ENCODE data around the gene SLC7A14. TPM values are rescaled to one million over a fixed set of nuclear protein-coding genes. Genes with fewer than 3 reads are reported as not detected.

Gene SLC7A14
- total RNA-seq, 5 donors from 2014 or later (not counting 1 experiment from before 2014, with no cell fraction given) = not detected

DNA sequence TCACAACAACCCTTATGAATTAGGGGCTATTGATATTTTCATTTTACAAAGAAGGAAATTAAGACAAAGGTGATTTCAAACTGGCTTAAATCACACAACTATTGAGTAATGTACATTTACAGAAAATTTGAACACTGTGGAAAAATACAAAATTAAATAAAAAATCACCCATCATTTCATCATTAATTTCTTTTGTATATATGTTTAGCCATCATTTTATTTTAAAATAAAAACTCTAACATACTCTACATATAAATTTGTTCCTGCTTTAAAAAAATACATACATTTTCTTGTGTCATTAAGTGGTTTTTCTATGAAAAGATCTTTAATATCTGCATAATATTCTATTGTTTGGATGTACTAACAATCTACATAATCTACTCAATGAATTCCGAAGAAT lies 147.0 kb downstream of the SLC7A14 start:
- DNase-seq (no peak), ATAC-seq (replicated peaks in 1 of 4) (no peak)
- Mint-ChIP-seq H3K27me3 (peaks cover 12 to 27% of the 10 kb centered on the region in 2 donors), H3K36me3 (no peaks in the 10 kb centered on the region), H3K4me3 (no peak overlapping the region), H3K27ac (no peak overlapping the region), H3K4me1 (no peaks in the 10 kb centered on the region), H3K9me3 (no peaks in the 10 kb centered on the region)
- H3K27me3 ChIP-seq (replicated peaks in 1 of 2; ENCODE audit: control insufficient read depth in 2 of 2, extremely low read depth in 1 of 2, insufficient read depth in 2 of 2, low read length in 1 of 2) = peaks cover 0 to 5% of the 10 kb centered on the region in 2 experiments
- no CpG with 5 or more reads among the region's 1 CpG for WGBS (ENCODE audit: insufficient coverage)
- H3K9me3 ChIP-seq = no peaks in the 10 kb centered on the region
- no peaks in the 10 kb centered on the region for H3K4me1 ChIP-seq (ENCODE audit: control insufficient read depth in 1 of 2, extremely low read depth in 1 of 2, insufficient read depth in 2 of 2, low read length in 2 of 2)
- H3K4me3 ChIP-seq (ENCODE audit: control insufficient read depth in 1 of 2, extremely low read depth in 1 of 2, low read length in 1 of 2) = no peak overlapping the region
- H3K36me3 ChIP-seq (ENCODE audit: control insufficient read depth in 2 of 2, extremely low read depth in 1 of 2, insufficient read depth in 1 of 2, low read length in 1 of 2) = no peaks in the 10 kb centered on the region
- POLR2A ChIA-PET = no interaction called here
- H3K27ac ChIP-seq (ENCODE audit: low read length) = no peak overlapping the region
- CTCF ChIA-PET = interaction anchor here in 1 of 2 donors (0.6 kb wide), 1 partner anchor 250 kb away, joined by 3 read pairs; no protein-coding TSS in a partner anchor

DNA sequence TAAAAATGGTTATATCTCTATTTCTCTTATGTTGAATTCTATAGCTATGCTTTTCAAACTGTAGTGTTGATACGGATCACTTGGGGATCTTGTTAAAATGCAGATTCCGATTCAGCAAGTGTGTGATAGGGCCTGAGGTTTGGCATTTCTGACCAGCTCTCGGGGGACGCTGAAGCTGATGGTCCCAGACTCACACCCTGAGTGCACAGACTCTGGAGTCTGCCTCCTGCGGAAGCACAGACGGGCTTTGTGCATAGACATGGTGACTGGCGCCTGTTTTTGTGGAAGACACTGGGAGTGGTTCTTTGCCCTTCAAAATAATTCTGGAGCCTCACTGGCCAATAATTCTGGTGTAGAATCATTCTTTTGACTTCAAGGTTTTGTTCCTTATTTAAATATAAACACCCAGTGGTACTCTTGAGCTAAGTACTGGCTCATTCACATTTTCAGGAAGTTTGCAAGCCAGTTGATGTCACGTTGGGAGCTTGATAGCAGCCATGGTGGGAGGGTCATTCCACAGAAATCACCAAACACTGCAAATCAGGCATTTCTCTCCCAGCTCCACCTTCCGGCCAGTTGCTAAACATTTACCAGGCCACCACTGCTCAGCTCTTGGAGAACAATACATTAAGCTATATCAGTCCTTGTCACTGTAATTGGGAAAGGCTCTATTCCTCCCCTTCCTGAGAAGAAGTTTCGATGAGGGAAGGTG lies 148.0 kb downstream of the SLC7A14 start:
- POLR2A ChIA-PET = no interaction called here
- Mint-ChIP-seq H3K9me3 (no peaks in the 10 kb centered on the region), H3K27me3 (peaks cover 12 to 27% of the 10 kb centered on the region in 2 donors), H3K36me3 (no peaks in the 10 kb centered on the region), H3K4me3 (no peak overlapping the region), H3K4me1 (no peaks in the 10 kb centered on the region), H3K27ac (no peak overlapping the region)
- H3K27ac ChIP-seq (ENCODE audit: low read length) = no peak overlapping the region
- H3K27me3 ChIP-seq (replicated peaks in 1 of 2; ENCODE audit: control insufficient read depth in 2 of 2, extremely low read depth in 1 of 2, insufficient read depth in 2 of 2, low read length in 1 of 2) = peaks cover 0 to 8% of the 10 kb centered on the region in 2 experiments
- H3K4me1 ChIP-seq (ENCODE audit: control insufficient read depth in 1 of 2, extremely low read depth in 1 of 2, insufficient read depth in 2 of 2, low read length in 2 of 2) = no peaks in the 10 kb centered on the region
- no peaks in the 10 kb centered on the region for H3K9me3 ChIP-seq
- no peak overlapping the region for H3K4me3 ChIP-seq (ENCODE audit: control insufficient read depth in 1 of 2, extremely low read depth in 1 of 2, low read length in 1 of 2)
- DNase-seq (no peak), ATAC-seq (replicated peaks in 1 of 4) (no peak)
- WGBS (ENCODE audit: insufficient coverage) = 83% methylated on average over 7 of the region's 10 CpGs
- CTCF ChIA-PET = interaction anchor here (0.6 to 0.8 kb wide), 2 partner anchors 24 to 249 kb away, joined by 3 read pairs; no protein-coding TSS in a partner anchor
- H3K36me3 ChIP-seq (ENCODE audit: control insufficient read depth in 2 of 2, extremely low read depth in 1 of 2, insufficient read depth in 1 of 2, low read length in 1 of 2) = no peaks in the 10 kb centered on the region

DNA sequence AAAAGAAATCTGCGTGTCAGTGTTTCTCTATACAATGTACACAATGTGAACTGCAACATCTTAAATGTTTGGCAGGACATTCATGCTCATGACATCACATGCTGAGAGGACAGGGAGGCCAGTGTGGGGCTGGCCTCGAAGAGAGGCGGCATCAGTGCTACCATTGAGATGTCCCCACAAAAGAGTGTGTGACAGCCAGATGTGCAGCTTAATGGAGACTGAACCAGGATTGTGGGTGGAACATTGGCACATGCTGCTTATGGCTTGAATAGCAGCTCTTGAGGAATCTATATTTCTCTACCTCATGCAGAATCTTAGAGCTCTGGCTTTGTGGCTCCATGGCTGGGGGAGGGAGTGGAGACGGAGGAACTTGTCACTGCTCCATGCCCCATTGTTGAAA lies 148.7 kb downstream of the SLC7A14 start:
- Histone ChIP-seq H3K27me3 (replicated peaks in 1 of 2; ENCODE audit: control insufficient read depth in 2 of 2, extremely low read depth in 1 of 2, insufficient read depth in 2 of 2, low read length in 1 of 2) (peaks cover 0 to 12% of the 10 kb centered on the region in 2 experiments), H3K27ac (ENCODE audit: low read length) (no peak overlapping the region), H3K4me1 (ENCODE audit: control insufficient read depth in 1 of 2, extremely low read depth in 1 of 2, insufficient read depth in 2 of 2, low read length in 2 of 2) (no peaks in the 10 kb centered on the region), H3K36me3 (ENCODE audit: control insufficient read depth in 2 of 2, extremely low read depth in 1 of 2, insufficient read depth in 1 of 2, low read length in 1 of 2) (no peaks in the 10 kb centered on the region), H3K4me3 (ENCODE audit: control insufficient read depth in 1 of 2, extremely low read depth in 1 of 2, low read length in 1 of 2) (no peak overlapping the region), H3K9me3 (no peaks in the 10 kb centered on the region)
- CTCF ChIA-PET = interaction anchor here in 1 of 2 donors (0.8 kb wide), 1 partner anchor 23 kb away, joined by 3 read pairs; no protein-coding TSS in a partner anchor
- no peak for DNase-seq
- WGBS (ENCODE audit: insufficient coverage) = 100% methylated on average over 1 of the region's 4 CpGs
- Mint-ChIP-seq H3K4me1 (no peaks in the 10 kb centered on the region), H3K9me3 (no peaks in the 10 kb centered on the region), H3K27ac (no peak overlapping the region), H3K27me3 (peaks cover 9 to 24% of the 10 kb centered on the region in 2 donors), H3K36me3 (no peaks in the 10 kb centered on the region), H3K4me3 (no peak overlapping the region)
- POLR2A ChIA-PET = no interaction called here
- ATAC-seq (replicated peaks in 1 of 4) = no peak

DNA sequence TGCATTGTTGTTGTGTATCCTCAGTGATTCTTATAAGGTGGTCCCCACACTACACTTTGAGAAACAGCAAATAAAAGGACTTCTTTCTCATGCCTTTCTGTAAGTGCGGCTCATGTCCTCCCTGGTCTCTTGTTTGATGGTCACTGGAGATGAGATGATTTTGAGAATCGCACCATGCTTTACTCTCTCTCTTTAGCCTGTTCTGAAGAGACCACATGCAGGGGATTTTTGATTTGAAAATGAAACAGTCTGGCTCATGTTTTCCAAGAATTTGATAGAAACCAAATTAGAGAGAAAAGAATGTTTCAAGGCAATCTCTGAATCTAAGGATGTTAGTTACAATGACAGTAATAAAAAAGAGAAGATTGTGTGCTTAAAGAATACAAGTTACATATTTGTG lies 149.2 kb downstream of the SLC7A14 start:
- H3K4me3 Mint-ChIP-seq = no peak overlapping the region

DNA sequence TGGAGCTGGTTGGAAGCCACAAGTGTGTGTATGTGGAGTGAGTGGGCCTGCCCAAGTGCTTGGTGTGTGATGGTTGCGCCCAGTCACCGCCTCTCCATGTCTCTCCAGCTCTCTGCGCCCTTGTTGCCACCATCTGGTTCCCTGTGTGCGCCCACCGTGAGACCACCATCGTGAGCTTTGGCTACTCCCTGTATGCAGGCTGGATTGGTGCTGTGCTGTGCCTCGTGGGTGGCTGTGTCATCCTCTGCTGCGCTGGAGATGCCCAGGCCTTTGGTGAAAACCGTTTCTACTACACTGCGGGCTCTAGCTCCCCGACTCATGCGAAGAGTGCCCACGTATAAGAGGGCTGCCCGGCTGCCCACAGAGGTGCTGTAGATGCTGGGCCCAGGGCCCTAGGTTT lies 153.5 kb downstream of the SLC7A14 start:
- peaks cover 17 to 19% (median 18%) of the 10 kb centered on the region in 3 donors for H3K4me1 Mint-ChIP-seq
- peaks cover 0 to 7% of the 10 kb centered on the region in 2 experiments for H3K4me1 ChIP-seq (ENCODE audit: control insufficient read depth in 1 of 2, extremely low read depth in 1 of 2, insufficient read depth in 2 of 2, low read length in 2 of 2)
- H3K9me3 ChIP-seq = no peaks in the 10 kb centered on the region
- ChIA-PET CTCF (interaction anchor here (0.6 to 1.0 kb wide), 4 partner anchors 18 to 346 kb away, joined by 3 to 8 read pairs (median 4); no protein-coding TSS in a partner anchor), POLR2A (no interaction called here)
- no peaks in the 10 kb centered on the region for H3K9me3 Mint-ChIP-seq
- H3K4me3 ChIP-seq (ENCODE audit: control insufficient read depth in 1 of 2, extremely low read depth in 1 of 2, low read length in 1 of 2) = no peak overlapping the region
- no peak for ATAC-seq (replicated peaks in 1 of 4)
- H3K27me3 ChIP-seq (replicated peaks in 1 of 2; ENCODE audit: control insufficient read depth in 2 of 2, extremely low read depth in 1 of 2, insufficient read depth in 2 of 2, low read length in 1 of 2) = peaks cover 0 to 7% of the 10 kb centered on the region in 2 experiments
- H3K36me3 ChIP-seq (ENCODE audit: control insufficient read depth in 2 of 2, extremely low read depth in 1 of 2, insufficient read depth in 1 of 2, low read length in 1 of 2) = no peaks in the 10 kb centered on the region
- H3K27ac Mint-ChIP-seq = no peak overlapping the region
- DNase-seq = no peak
- 95% methylated on average over 14 of the region's 14 CpGs for WGBS (ENCODE audit: insufficient coverage)
- no peaks in the 10 kb centered on the region for H3K36me3 Mint-ChIP-seq
- no peak overlapping the region for H3K4me3 Mint-ChIP-seq
- no peak overlapping the region for H3K27ac ChIP-seq (ENCODE audit: low read length)
- H3K27me3 Mint-ChIP-seq = no peaks in the 10 kb centered on the region

More for the DNA sequence above, 149.2 kb downstream of the SLC7A14 start:
- ChIA-PET POLR2A (no interaction called here), CTCF (no interaction called here)
- no peaks in the 10 kb centered on the region for H3K4me1 Mint-ChIP-seq
- H3K36me3 ChIP-seq (ENCODE audit: control insufficient read depth in 2 of 2, extremely low read depth in 1 of 2, insufficient read depth in 1 of 2, low read length in 1 of 2) = no peaks in the 10 kb centered on the region
- no peaks in the 10 kb centered on the region for H3K9me3 ChIP-seq
- H3K27ac Mint-ChIP-seq = no peak overlapping the region
- H3K27me3 ChIP-seq (replicated peaks in 1 of 2; ENCODE audit: control insufficient read depth in 2 of 2, extremely low read depth in 1 of 2, insufficient read depth in 2 of 2, low read length in 1 of 2) = peaks cover 0 to 8% of the 10 kb centered on the region in 2 experiments
- no peaks in the 10 kb centered on the region for H3K9me3 Mint-ChIP-seq
- H3K27me3 Mint-ChIP-seq = peaks cover 9 to 21% of the 10 kb centered on the region in 2 donors
- no CpG with 5 or more reads among the region's 2 CpGs for WGBS (ENCODE audit: insufficient coverage)
- DNase-seq = no peak
- no peak for ATAC-seq (replicated peaks in 1 of 4)
- H3K27ac ChIP-seq (ENCODE audit: low read length) = no peak overlapping the region
- H3K36me3 Mint-ChIP-seq = no peaks in the 10 kb centered on the region
- H3K4me1 ChIP-seq (ENCODE audit: control insufficient read depth in 1 of 2, extremely low read depth in 1 of 2, insufficient read depth in 2 of 2, low read length in 2 of 2) = no peaks in the 10 kb centered on the region
- H3K4me3 ChIP-seq (ENCODE audit: control insufficient read depth in 1 of 2, extremely low read depth in 1 of 2, low read length in 1 of 2) = no peak overlapping the region

DNA sequence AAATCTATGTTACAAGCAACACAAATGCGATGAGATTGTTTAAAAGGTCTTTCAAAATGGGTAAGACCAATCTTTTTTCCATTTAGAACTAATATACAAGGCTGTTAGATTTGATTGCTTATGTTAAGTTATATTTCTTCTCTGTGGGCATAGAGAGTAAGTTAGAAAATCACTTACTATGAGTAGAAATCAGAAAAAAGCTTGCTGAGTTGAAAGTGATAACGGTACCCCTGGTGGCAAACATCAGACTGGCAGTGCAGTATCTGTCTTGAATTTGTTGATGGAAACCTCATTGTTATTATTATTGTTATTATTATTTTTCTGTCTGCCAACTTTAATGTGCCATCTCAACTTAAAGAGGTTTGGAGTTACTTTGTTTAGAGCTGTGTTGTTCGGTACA lies 154.8 kb downstream of the SLC7A14 start:
- Histone ChIP-seq H3K36me3 (ENCODE audit: control insufficient read depth in 2 of 2, extremely low read depth in 1 of 2, insufficient read depth in 1 of 2, low read length in 1 of 2) (no peaks in the 10 kb centered on the region), H3K9me3 (no peaks in the 10 kb centered on the region), H3K27me3 (replicated peaks in 1 of 2; ENCODE audit: control insufficient read depth in 2 of 2, extremely low read depth in 1 of 2, insufficient read depth in 2 of 2, low read length in 1 of 2) (peaks cover 0 to 7% of the 10 kb centered on the region in 2 experiments), H3K27ac (ENCODE audit: low read length) (no peak overlapping the region), H3K4me3 (ENCODE audit: control insufficient read depth in 1 of 2, extremely low read depth in 1 of 2, low read length in 1 of 2) (no peak overlapping the region), H3K4me1 (ENCODE audit: control insufficient read depth in 1 of 2, extremely low read depth in 1 of 2, insufficient read depth in 2 of 2, low read length in 2 of 2) (peaks cover 0 to 7% of the 10 kb centered on the region in 2 experiments)
- Mint-ChIP-seq H3K36me3 (no peaks in the 10 kb centered on the region), H3K4me3 (no peak overlapping the region), H3K27me3 (no peaks in the 10 kb centered on the region), H3K4me1 (peaks cover 17 to 19% (median 18%) of the 10 kb centered on the region in 3 donors), H3K9me3 (no peaks in the 10 kb centered on the region), H3K27ac (no peak overlapping the region)
- ChIA-PET CTCF (interaction anchor here (0.6 to 1.7 kb wide), 5 partner anchors 10 to 118 kb away, joined by 3 to 4 read pairs (median 3); no protein-coding TSS in a partner anchor), POLR2A (interaction anchor here in 1 of 2 donors (0.6 kb wide), 1 partner anchor 133 kb away, joined by 9 read pairs; no protein-coding TSS in a partner anchor)
- WGBS (ENCODE audit: insufficient coverage) = 100% methylated on average over 1 of the region's 3 CpGs
- no peak for ATAC-seq (replicated peaks in 1 of 4)
- DNase-seq = no peak
